KOPT-K1 (cell line): ENCODE results near the gene PAPSS1.

Experiments used
- H3K27ac ChIP-seq: fragments of 200-600 bp; sonication (generic); 2 replicates; pipeline ENCODE4 v1.5.1; 2016; ENCODE audit warnings: antibody characterized with exemption, mild to moderate bottlenecking, low read depth, low read length; ENCODE audit not compliant: poor library complexity, severe bottlenecking
- H3K36me3 ChIP-seq: fragments of 200-600 bp; sonication (generic); 2 replicates; pipeline ENCODE4 v1.5.1; 2017; ENCODE audit warnings: antibody characterized with exemption, mild to moderate bottlenecking, low read length, moderate library complexity; ENCODE audit not compliant: insufficient read depth
- H3K9me3 ChIP-seq: fragments of 200-600 bp; sonication (generic); 2 replicates; pipeline ENCODE4 v1.5.1; 2017; ENCODE audit warnings: antibody characterized with exemption, low read length, mild to moderate bottlenecking; ENCODE audit not compliant: insufficient read depth, poor library complexity, severe bottlenecking

PAPSS1 gene

DNA sequence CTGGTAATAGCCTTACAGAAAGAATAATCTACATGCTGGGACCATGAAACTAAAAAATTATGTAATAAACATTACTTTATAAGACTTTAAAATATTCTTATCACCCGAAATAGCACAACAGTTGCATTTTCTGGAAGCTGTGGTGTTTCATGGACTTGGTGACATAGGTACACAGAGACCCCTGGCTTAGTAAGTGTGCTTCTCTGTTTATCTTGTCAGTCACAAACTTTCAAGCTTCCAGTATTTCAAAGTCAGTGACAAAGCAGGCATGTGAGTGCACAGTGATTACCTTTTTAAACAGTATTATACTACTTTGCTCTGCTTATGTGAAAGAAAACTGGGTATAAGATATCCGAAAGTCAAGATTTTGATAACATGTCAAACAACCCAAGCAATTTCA lies 84.3 kb downstream of the PAPSS1 start:
- Histone ChIP-seq H3K9me3 (no peaks in the 10 kb centered on the region), H3K27ac (no peak overlapping the region), H3K36me3 (no peaks in the 10 kb centered on the region)

DNA sequence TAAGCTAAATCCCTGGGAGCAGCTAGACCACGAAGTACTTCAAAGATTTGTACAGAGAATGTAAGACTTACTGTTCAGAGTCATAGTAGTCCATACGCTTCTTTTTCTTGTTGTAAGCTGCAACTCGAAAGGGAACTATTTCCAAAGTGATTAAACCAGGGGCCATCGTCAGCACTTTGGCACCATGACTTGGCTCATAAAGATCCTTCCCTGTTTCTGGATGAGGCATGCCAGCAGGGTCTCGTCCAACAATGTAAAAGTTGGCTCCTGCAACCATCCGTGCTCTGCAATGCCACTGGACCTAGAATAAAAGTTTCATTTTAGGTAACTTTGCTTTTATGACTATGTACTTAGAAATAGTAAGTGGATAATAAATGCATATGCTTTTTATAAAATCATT lies 88.5 kb downstream of the PAPSS1 start:
- H3K9me3 ChIP-seq, result no peaks in the 10 kb centered on the region
- H3K36me3 ChIP-seq, result no peaks in the 10 kb centered on the region
- no peak overlapping the region for H3K27ac ChIP-seq

DNA sequence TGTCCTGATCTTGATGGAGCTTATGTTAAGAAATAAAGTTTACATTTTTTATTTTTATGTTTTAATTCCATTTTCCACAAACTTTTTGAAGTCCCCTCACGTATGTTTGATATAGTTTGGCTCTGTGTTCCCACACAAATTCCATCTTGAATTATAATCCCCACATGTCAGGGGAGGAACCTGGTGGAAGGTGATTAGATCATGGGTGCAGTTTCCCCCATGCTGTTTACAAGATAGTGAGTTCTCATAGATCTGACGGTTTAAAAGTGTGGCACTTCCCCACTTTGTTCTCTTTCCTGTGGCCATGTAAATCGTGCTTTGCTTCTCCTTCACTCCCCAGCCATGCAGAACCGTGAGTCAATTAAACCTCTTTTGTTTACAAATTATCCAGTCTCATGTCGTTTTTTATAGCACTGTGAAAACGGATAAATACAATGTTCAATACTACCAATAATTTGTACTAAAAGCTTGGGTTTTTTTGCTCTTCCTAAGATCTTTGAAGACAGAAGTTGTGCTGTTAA lies 89.8 kb downstream of the PAPSS1 start:
- Histone ChIP-seq H3K36me3 (no peaks in the 10 kb centered on the region), H3K9me3 (no peaks in the 10 kb centered on the region), H3K27ac (no peak overlapping the region)

DNA sequence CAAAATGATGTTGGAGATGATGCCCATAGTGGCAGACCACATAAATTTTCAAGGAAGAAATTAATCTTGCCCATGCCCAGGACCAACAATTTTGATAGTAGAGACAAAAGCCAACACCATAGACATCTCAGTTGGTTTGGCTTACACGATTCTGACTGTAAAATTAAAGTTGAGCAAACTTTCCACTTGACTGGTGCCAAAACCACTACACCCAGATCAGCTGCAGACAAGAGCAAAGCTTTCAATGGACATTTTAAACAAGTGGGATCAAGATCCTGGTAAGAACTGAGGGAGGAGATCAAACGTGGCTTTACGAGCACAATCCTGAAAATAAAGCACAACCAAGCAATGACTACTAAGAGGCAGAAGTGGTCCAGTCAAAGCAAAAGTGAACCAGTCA lies 90.7 kb downstream of the PAPSS1 start:
- H3K36me3 ChIP-seq, result no peaks in the 10 kb centered on the region
- H3K27ac ChIP-seq, result no peak overlapping the region
- no peaks in the 10 kb centered on the region for H3K9me3 ChIP-seq

DNA sequence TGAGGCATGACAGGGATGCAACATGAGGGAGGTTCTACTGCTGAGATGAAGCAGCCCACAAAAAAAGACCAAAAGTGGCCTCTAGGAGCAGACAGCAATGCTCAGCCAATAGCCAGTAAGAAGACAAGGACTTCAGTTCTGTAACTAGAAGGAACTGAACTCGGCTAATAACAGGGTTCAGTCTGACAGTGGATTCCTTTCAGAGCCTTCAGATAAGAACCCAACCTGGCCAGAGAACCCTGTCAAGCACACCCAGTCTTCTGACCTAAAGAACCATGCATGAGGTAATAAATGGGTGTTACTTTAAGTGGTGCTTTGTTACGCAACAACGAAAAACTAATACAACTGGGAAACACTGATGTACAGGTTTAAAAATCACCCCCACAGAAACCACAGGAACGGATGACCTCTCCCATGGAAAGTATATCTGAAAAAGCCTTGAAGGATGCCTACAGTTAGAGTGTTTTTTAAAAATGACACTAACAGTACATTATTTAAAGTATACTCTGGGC lies 94.6 kb downstream of the PAPSS1 start:
- H3K9me3 ChIP-seq, result peaks cover 17% of the 10 kb centered on the region
- no peaks in the 10 kb centered on the region for H3K36me3 ChIP-seq
- no peak overlapping the region for H3K27ac ChIP-seq

DNA sequence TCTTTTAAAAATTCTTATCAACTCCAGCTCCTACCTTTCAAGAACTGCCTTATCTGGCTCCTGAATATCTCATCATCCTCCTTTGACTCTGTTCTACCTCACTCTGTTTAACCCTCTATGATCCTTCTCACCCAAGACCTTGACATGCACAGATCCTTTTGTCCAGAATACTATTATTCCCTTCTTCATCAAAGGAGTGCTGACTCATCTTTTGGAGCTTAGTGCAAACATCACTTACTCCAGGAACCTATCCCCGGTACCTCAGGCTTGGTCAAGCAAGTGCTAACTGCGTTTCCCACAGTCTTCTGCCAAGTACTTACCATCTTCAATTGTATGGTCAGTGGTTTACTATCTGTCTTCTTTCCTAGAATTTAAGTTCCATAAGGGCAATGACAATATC lies 96.0 kb downstream of the PAPSS1 start:
- no peak overlapping the region for H3K27ac ChIP-seq
- no peaks in the 10 kb centered on the region for H3K36me3 ChIP-seq
- peaks cover 17% of the 10 kb centered on the region for H3K9me3 ChIP-seq

DNA sequence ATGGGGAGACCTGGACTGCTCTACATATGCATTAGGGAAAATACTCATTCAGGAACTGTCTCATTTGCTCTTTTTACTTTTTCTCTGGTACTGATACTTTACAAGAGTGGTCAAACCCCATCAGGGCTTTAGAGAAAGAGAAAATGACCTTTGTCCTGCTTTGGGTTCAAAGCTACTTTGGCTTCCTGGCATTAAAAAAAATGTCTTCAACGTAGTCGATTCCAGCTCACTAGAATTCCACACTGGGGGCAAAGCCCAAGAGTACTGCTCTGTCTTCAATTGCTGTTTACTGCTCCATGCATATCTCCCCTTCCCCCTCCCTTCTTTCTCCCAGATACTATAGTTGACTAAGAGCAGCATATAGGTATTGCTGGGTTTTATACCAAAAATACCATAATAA lies 98.0 kb downstream of the PAPSS1 start:
- Histone ChIP-seq H3K9me3 (peaks cover 17% of the 10 kb centered on the region), H3K27ac (no peak overlapping the region), H3K36me3 (no peaks in the 10 kb centered on the region)

DNA sequence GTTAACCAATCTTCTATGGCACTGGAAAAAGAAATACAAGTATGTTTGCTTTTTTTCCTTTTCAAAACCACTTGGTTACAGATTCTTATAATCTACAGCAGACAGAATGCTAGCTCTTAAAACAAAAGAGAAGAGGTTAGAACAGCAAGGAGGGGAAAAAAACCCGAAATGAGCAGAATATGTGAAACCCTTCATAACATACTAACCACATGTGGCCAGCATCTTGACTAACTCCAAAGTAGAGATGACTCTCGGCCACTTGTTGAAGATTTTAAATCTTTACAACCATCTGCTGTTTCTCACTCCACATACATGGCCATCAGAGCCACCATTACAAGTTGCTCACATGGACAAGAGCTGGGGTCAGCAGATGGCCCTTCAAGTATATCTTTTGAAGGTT lies 100.3 kb downstream of the PAPSS1 start:
- H3K27ac ChIP-seq, result no peak overlapping the region

DNA sequence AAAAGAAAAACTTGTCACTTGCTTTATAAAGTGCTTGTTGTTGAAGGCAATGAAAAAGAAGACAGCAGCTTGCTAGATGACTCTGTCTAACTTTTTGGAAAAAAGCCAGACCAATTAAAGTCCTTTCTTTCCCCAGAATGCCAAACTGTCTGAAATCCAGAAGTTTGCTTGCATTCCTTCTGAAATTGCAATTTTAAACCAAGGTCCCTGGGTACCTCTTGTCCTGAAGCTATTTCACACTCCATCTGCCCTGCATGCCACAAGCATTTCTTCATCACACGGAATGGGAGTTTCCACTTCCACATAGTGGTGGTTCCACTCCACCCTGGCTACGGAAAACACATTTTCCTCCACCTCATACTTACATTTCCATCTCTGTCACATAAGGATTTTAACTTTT lies 101.0 kb downstream of the PAPSS1 start:
- Histone ChIP-seq H3K27ac (no peak overlapping the region), H3K9me3 (peaks cover 15% of the 10 kb centered on the region), H3K36me3 (no peaks in the 10 kb centered on the region)

More for the DNA sequence above, 100.3 kb downstream of the PAPSS1 start:
- H3K9me3 ChIP-seq, result peaks cover 17% of the 10 kb centered on the region
- no peaks in the 10 kb centered on the region for H3K36me3 ChIP-seq

DNA sequence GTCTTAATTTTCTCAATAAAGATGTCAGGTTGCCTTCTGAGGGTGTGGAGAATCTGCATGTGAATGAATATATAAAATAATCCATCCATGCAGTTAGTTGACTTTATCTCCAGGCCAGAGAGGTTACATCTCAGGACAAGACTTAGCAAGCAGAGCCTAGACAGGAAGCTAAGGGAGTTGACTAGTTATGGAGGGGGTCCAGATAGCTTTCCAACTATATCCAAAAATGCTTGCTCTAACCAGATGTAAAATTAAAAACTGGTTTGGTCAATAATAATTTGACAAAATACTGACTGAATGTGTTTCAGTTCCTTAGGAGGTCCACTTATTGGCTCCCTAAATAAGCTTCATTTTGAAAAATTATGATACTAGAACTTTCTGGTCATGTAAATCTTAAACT lies 101.4 kb downstream of the PAPSS1 start:
- H3K36me3 ChIP-seq, result no peaks in the 10 kb centered on the region
- peaks cover 11% of the 10 kb centered on the region for H3K9me3 ChIP-seq
- no peak overlapping the region for H3K27ac ChIP-seq

DNA sequence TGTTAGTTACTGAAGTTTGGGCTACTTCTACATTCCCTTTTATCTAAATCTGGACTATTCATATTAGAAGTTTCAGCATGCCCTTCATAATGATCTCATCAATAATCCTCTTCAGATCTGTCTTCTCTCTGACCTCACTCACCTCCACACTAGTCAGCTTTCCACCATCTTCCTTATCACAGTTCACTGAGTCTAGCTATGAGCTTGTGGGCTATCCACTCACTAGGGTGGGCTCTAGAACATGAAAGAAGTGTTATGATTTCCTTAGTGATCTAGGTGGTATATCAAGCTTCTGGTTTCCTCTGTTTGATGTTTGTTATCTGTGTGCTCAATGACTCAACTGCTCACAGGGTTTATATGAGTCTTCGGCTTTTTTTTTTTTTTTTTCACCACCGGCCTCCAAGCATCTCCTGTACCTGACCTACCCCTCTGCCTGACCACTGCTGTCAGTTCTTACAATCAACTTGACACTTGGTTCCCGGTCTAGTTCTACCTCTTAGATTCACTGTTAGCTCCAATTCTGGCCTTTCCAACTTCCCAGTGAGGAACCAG lies 103.1 kb downstream of the PAPSS1 start:
- H3K27ac ChIP-seq, result no peak overlapping the region
- H3K9me3 ChIP-seq, result no peaks in the 10 kb centered on the region
- peaks cover 5% of the 10 kb centered on the region; the same call in 1 of the 2 replicates for H3K36me3 ChIP-seq

DNA sequence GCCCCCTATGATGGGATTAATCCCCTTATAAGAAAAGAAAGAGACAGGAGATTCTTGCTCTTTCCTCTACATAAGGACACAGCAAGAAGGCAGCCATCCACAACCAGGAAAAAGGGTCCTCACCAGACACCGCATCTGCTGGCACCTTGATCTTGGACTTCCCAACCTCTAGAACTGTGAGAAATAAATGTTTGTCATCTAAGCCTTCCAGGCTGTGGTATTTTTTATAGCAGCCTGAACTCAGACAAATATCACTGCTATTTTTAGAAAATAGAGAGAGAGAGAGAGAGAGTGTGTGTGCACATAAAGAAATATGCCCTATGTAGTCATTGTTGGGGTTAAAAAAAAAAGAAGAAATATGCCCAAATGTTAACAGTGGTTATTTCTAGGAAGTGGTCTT lies 104.2 kb downstream of the PAPSS1 start:
- Histone ChIP-seq H3K9me3 (no peaks in the 10 kb centered on the region), H3K36me3 (peaks cover 5% of the 10 kb centered on the region; the same call in 1 of the 2 replicates), H3K27ac (no peak overlapping the region)

DNA sequence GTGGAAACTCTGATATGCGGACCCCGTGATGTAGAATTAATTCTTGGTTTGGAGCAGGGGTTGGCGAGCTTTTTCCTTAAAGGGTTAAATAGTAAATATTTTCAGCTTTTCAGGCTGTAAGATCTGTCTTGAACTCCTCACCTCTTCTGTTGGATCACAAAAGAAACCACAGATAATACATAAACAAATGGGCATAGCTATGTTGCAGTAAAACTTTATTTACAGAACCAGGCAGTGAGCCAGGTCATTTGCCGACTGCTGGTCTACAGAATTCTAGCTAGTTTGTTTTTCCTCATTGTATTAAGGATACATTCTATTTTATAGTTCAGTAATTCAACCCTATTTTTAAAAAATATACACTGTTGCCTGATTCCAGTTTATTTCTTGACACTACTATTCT lies 116.6 kb downstream of the PAPSS1 start:
- Histone ChIP-seq H3K27ac (no peak overlapping the region), H3K9me3 (no peaks in the 10 kb centered on the region), H3K36me3 (no peaks in the 10 kb centered on the region)

DNA sequence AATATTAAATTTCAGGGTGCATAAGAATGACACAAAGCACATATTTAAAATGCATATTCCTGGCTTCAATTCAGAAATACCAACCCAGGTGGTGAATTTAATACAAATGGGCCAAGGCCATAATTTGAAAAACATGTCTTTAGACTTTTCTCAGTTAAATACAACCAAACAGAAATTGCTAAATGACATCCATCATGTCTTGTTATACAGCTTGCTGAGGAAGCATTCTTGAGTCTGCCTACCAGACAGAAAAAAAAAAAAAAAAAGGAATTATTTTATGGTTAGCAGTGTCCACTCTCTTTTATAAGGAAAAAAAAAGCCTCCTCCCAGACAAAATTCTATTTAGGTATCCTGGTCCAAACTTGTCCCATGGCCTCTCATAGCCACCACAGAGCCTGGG lies 119.1 kb downstream of the PAPSS1 start:
- no peak overlapping the region for H3K27ac ChIP-seq
- H3K9me3 ChIP-seq, result no peaks in the 10 kb centered on the region
- H3K36me3 ChIP-seq, result no peaks in the 10 kb centered on the region

DNA sequence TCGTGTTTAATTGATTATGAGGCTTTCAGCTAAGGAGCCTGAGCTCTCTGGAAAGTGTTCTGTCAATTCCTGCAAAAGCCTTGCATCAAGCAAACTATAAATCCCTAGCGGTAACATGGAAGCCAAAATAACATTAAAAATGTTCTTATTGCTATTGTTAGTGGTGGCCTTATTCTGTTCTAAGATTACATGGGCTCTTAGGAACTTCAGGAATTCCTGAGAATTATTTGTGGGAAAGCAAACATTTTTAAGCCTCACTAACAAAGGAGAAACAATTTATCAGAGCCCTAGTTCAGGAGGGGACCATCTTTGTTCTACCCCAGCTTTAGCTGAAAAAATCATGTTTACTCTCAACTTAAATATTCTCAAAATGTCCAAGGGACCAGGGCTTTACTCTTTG lies 119.6 kb downstream of the PAPSS1 start:
- Histone ChIP-seq H3K27ac (no peak overlapping the region), H3K36me3 (no peaks in the 10 kb centered on the region), H3K9me3 (no peaks in the 10 kb centered on the region)

DNA sequence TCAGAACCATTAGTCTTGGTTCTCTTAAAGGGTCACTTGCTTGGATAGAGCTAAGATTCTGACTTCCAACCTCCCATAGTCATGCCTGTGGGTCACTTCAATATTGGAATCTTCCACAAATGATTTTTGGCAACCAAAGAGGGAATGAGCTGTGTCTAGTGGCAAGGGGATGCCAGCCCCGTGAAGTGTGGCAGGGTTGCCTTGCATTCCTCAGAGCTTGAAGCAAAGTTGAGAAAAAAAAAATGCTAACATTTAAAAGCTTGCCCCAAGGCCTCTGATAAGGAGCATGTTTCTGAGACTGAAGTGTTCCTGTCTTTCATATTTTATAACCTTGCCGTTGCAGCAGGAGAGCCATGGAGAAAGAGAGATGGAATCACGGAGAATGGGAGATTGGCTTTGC lies 120.2 kb downstream of the PAPSS1 start:
- Histone ChIP-seq H3K27ac (no peak overlapping the region), H3K9me3 (no peaks in the 10 kb centered on the region), H3K36me3 (no peaks in the 10 kb centered on the region)
